Fibroblast of lung (primary cell): ENCODE data around the gene AK5.

Source experiments
- EZH2 ChIP-seq: IDR thresholded peaks from 2 replicates; pipeline ENCODE4 v1.5.1; 2012; ENCODE audit warnings: low read length, control low read depth, mild to moderate bottlenecking; ENCODE audit errors: missing control alignments
- TF ChIP-seq, protein P1 (sequence below), 2 donors: IDR thresholded peaks in 1 of 2; conservative IDR thresholded peaks in 1 of 2; 1 replicate in 1 of 2; 2 replicates in 1 of 2; pipeline ENCODE4 v1.5.1; 2011 to 2012; ENCODE audit warnings: low read length in 2 of 2, control low read depth in 1 of 2, inconsistent platforms in 1 of 2, low read depth in 1 of 2, mild to moderate bottlenecking in 1 of 2

DNA sequence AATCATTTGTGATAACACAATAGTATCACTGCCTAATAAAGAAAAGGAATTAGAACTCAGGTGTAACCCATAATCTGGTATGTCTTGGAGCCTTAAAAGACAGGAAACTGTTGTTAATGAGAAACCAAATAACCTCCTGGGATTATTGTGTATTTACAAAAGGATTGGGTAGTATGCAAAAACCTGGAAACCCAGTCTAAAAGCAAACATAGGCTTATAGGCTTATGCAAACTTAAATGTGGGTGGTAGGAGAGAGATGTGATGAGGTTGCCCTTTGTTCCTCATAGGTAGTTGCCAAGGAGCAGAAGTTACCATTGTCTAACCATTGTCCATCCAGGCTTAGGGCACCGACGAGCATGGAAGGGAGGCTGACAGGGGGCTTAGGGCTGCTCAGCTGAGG, 165.8 kb downstream of the AK5 start:
- TF ChIP-seq, protein P1, sequence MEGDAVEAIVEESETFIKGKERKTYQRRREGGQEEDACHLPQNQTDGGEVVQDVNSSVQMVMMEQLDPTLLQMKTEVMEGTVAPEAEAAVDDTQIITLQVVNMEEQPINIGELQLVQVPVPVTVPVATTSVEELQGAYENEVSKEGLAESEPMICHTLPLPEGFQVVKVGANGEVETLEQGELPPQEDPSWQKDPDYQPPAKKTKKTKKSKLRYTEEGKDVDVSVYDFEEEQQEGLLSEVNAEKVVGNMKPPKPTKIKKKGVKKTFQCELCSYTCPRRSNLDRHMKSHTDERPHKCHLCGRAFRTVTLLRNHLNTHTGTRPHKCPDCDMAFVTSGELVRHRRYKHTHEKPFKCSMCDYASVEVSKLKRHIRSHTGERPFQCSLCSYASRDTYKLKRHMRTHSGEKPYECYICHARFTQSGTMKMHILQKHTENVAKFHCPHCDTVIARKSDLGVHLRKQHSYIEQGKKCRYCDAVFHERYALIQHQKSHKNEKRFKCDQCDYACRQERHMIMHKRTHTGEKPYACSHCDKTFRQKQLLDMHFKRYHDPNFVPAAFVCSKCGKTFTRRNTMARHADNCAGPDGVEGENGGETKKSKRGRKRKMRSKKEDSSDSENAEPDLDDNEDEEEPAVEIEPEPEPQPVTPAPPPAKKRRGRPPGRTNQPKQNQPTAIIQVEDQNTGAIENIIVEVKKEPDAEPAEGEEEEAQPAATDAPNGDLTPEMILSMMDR (conservative IDR thresholded peaks at IDR 0.05 in 1 of 2, IDR thresholded peaks at IDR 0.05 in 1 of 2; ENCODE audit: low read depth in 1 of 2, low read length in 2 of 2), result no peak
- TF ChIP-seq EZH2, result no peak
